ENCODE measurements around the gene SERPINB4. TPM values are rescaled to one million over a fixed set of nuclear protein-coding genes. Genes with fewer than 3 reads are reported as not detected.
"Not testable (repeated sequence)": the region's sequence is repeated elsewhere in the genome, so short reads cannot be mapped to it uniquely, and the experiment has no call there.

SERPINB4 gene
- total RNA-seq, 2 donors from 2014 or later, result not detected

DNA sequence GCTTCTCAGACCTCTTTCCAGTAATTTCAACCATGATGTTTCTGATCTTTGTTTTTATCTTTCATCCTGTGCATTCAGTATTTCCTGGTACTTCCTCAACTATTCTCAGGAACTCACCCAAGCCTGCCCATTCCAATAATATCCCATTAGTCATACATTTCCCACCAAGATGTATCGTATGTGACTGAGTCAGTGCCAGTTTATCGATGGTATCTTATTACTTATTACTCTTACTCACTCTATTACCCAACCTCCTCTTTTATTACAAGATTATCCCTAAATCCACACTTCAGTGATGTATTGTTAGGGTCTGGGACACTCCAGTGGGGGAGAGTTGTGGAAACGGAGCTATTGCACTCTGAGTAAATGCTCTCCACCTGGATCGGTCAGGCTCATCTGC, 14.9 kb upstream of the SERPINB4 start:
- H3K27me3 Mint-ChIP-seq (ENCODE audit: low read depth); H3K36me3 Mint-ChIP-seq (ENCODE audit: insufficient read depth in 2 of 2); DNase-seq; H3K4me1 Mint-ChIP-seq (ENCODE audit: low read depth); ATAC-seq (replicated peaks in 1 of 2); H3K9me3 Mint-ChIP-seq; H3K27ac Mint-ChIP-seq; H3K4me3 Mint-ChIP-seq: not testable (repeated sequence)

DNA sequence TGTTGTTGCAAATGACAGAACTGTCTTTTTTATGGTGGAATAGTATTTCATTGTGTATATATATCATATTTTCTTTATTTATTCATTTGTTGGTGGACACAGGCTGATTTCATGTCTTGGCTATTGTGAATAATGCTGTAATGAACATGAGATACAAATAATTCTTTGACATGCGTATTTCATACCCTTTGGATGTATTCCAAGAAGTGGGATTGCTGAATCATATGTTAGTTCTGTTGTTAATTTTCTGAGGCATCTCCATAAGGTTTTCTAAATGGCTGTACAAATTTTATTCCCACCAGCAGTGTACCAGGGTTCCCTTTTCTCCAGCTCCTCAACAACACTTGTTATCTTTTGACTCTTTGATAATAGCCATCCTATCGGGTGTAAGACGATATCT, 6.2 kb upstream of the SERPINB4 start:
- ATAC-seq (replicated peaks in 1 of 2); H3K9me3 Mint-ChIP-seq; DNase-seq; H3K36me3 Mint-ChIP-seq (ENCODE audit: insufficient read depth in 2 of 2); H3K4me1 Mint-ChIP-seq (ENCODE audit: low read depth); H3K27ac Mint-ChIP-seq; H3K27me3 Mint-ChIP-seq (ENCODE audit: low read depth); H3K4me3 Mint-ChIP-seq: not testable (repeated sequence)

GRCh38 chr18:63648241-63648640, 4.2 kb upstream of the SERPINB4 start:
- H3K27me3 Mint-ChIP-seq (ENCODE audit: low read depth), result no peaks in the 10 kb centered on the region
- ATAC-seq (replicated peaks in 1 of 2), result no peak
- H3K4me1 Mint-ChIP-seq (ENCODE audit: low read depth), result no peaks in the 10 kb centered on the region

DNA sequence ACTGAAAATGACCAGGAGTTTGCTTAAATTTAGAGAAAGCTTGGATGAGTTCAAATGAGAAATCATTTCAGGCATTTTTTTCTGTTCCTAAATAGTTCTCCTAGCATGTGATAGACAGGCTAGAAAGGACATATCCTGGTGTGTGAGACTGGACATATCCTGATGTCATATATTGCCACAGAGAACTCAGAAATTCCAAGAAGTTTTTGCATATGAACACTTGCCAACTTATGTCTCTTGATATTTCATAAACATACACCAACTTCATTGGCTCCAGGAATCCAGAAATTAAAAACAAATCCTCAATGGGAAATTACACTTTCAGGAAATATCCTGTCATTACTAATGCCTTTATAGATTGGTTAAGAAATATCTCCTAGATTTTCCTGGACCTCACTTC, 2.9 kb upstream of the SERPINB4 start:
- no peaks in the 10 kb centered on the region for H3K9me3 Mint-ChIP-seq
- ATAC-seq (replicated peaks in 1 of 2), result no peak
- H3K36me3 Mint-ChIP-seq (ENCODE audit: insufficient read depth in 2 of 2), result no peaks in the 10 kb centered on the region
- no peak overlapping the region for H3K4me3 Mint-ChIP-seq
- no peak overlapping the region for H3K27ac Mint-ChIP-seq
- no peaks in the 10 kb centered on the region for H3K4me1 Mint-ChIP-seq (ENCODE audit: low read depth)
- no peak for DNase-seq
- H3K27me3 Mint-ChIP-seq (ENCODE audit: low read depth), result no peaks in the 10 kb centered on the region

More at GRCh38 chr18:63648241-63648640, 4.2 kb upstream of the SERPINB4 start:
- H3K27ac Mint-ChIP-seq, result no peak overlapping the region
- no peaks in the 10 kb centered on the region for H3K36me3 Mint-ChIP-seq (ENCODE audit: insufficient read depth in 2 of 2)
- DNase-seq, result no peak
- H3K9me3 Mint-ChIP-seq, result no peaks in the 10 kb centered on the region
- no peak overlapping the region for H3K4me3 Mint-ChIP-seq

DNA sequence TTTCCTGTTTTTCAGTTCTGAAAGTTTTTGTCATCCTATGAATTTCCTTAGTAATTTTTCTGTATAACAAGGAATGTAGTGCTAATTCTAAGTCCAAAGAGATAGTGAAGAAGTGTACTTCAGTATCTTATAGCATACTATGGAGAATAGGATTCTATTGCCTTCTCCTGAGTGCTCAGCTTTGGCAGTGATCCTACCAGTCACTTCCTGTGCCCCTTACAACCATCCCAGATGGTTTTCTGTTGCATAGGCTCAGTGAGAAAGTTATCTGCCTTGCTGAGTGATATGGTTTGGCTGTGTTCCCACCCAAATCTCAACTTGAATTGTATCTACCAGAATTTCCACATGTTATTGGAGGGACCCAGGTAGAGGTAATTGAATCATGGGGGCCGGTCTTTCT, 638 bp upstream of the SERPINB4 start:
- ATAC-seq (replicated peaks in 1 of 2); H3K27me3 Mint-ChIP-seq (ENCODE audit: low read depth); H3K27ac Mint-ChIP-seq; DNase-seq; H3K4me3 Mint-ChIP-seq; H3K9me3 Mint-ChIP-seq; H3K4me1 Mint-ChIP-seq (ENCODE audit: low read depth); H3K36me3 Mint-ChIP-seq (ENCODE audit: insufficient read depth in 2 of 2): not testable (repeated sequence)

- not testable (repeated sequence) for H3K4me3 Mint-ChIP-seq; H3K27ac Mint-ChIP-seq; H3K27me3 Mint-ChIP-seq (ENCODE audit: low read depth); DNase-seq; H3K36me3 Mint-ChIP-seq (ENCODE audit: insufficient read depth in 2 of 2); ATAC-seq (replicated peaks in 1 of 2); H3K4me1 Mint-ChIP-seq (ENCODE audit: low read depth); H3K9me3 Mint-ChIP-seq
These were observed 1.2 kb downstream of the SERPINB4 start for GRCh38 chr18:63642668-63643356.

DNA sequence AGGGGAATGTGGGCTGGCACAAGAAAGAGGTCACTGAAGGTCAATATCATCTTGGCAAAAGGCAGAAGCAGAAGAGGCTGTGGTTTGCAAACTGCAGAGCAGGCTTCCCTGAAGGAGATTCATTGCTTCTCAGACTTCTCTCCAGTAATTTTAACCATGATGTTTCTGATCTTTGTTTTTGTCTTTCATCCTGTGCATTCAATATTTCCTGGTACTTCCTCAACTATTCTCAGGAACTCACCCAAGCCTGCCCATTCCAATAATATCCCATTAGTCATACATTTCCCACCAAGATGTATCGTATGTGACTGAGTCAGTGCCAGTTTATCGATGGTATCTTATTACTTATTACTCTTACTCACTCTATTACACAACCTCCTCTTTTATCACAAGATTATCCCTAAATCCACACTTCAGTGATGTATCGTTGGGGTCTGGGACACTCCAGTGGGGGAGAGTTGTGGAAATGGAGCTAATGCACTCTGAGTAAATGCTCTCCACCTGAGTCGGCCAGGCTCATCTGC, 2.8 kb downstream of the SERPINB4 start:
- H3K27me3 Mint-ChIP-seq (ENCODE audit: low read depth); ATAC-seq (replicated peaks in 1 of 2); H3K4me3 Mint-ChIP-seq; H3K27ac Mint-ChIP-seq; H3K36me3 Mint-ChIP-seq (ENCODE audit: insufficient read depth in 2 of 2); DNase-seq; H3K9me3 Mint-ChIP-seq; H3K4me1 Mint-ChIP-seq (ENCODE audit: low read depth): not testable (repeated sequence)

- ATAC-seq (replicated peaks in 1 of 2) (no peak), DNase-seq (no peak)
- no peaks in the 10 kb centered on the region for H3K36me3 Mint-ChIP-seq (ENCODE audit: insufficient read depth in 2 of 2)
- H3K27me3 Mint-ChIP-seq (ENCODE audit: low read depth), result no peaks in the 10 kb centered on the region
- no peaks in the 10 kb centered on the region for H3K9me3 Mint-ChIP-seq
- H3K4me3 Mint-ChIP-seq, result no peak overlapping the region
- H3K4me1 Mint-ChIP-seq (ENCODE audit: low read depth), result no peaks in the 10 kb centered on the region
- no peak overlapping the region for H3K27ac Mint-ChIP-seq
These were observed 6.4 kb downstream of the SERPINB4 start for GRCh38 chr18:63637703-63638102.

DNA sequence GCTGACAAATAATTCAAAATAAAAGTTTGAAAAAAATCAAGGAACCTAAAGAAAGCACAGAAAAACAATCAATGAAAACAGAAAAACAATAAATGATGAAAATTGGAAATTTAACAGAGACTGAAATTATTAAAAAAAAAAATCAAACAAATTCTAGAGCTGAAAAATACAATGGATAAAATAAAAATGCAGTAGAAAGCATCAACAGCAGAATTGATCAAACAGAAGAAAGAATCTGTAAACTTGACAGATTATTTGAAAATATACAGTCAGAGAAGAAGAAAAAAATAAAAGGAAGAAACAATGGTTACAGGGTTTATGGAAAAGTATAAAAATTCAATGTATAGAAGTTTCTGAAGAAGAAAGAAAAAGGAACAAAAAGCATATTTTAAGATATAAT, 16.2 kb downstream of the SERPINB4 start:
- ATAC-seq (replicated peaks in 1 of 2), result no peak
- Mint-ChIP-seq H3K27me3 (ENCODE audit: low read depth) (no peaks in the 10 kb centered on the region), H3K9me3 (peaks cover 17 to 24% of the 10 kb centered on the region in 2 donors), H3K27ac (no peak overlapping the region), H3K36me3 (ENCODE audit: insufficient read depth in 2 of 2) (peaks cover 5 to 6% of the 10 kb centered on the region in 2 donors), H3K4me1 (ENCODE audit: low read depth) (no peaks in the 10 kb centered on the region), H3K4me3 (no peak overlapping the region)
- no peak for DNase-seq

- H3K27me3 Mint-ChIP-seq (ENCODE audit: low read depth), result no peaks in the 10 kb centered on the region
- H3K4me1 Mint-ChIP-seq (ENCODE audit: low read depth), result no peaks in the 10 kb centered on the region
- no peak for DNase-seq
- H3K9me3 Mint-ChIP-seq, result peaks cover 17 to 22% of the 10 kb centered on the region in 2 donors
- H3K4me3 Mint-ChIP-seq, result no peak overlapping the region
- no peak overlapping the region for H3K27ac Mint-ChIP-seq
- no peak for ATAC-seq (replicated peaks in 1 of 2)
- H3K36me3 Mint-ChIP-seq (ENCODE audit: insufficient read depth in 2 of 2), result peaks cover 5 to 6% of the 10 kb centered on the region in 2 donors
These were observed 17.6 kb downstream of the SERPINB4 start for GRCh38 chr18:63626431-63626830.

DNA sequence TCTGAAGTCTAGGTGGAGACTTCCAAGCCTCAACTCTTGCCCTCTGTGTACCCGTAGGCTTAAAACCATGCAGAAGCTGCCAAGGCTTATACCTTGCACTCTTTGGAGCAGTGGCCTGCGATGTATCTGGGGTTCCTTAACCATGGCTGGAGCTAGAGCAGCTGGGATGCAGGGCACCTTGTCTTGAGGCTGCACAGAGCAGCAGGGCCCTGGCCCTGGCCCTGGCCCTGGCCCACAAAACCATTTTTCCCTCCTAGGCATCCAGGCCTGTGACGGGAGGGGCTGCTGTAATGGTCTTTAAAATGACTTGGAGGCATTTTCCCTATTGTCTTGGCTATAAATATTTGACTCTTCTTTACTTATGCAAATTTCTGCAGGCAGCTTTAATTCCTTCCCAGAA, 19.2 kb downstream of the SERPINB4 start:
- Mint-ChIP-seq H3K9me3 (peaks cover 19% of the 10 kb centered on the region in 2 donors), H3K4me1 (ENCODE audit: low read depth) (no peaks in the 10 kb centered on the region), H3K27me3 (ENCODE audit: low read depth) (no peaks in the 10 kb centered on the region), H3K36me3 (ENCODE audit: insufficient read depth in 2 of 2) (peaks cover 5 to 6% of the 10 kb centered on the region in 2 donors), H3K4me3 (no peak overlapping the region), H3K27ac (no peak overlapping the region)
- no peak for DNase-seq
- no peak for ATAC-seq (replicated peaks in 1 of 2)

GRCh38 chr18:63619661-63620060, 24.4 kb downstream of the SERPINB4 start:
- no peak for ATAC-seq (replicated peaks in 1 of 2)
- Mint-ChIP-seq H3K9me3 (peaks cover 6 to 7% of the 10 kb centered on the region in 2 donors), H3K36me3 (ENCODE audit: insufficient read depth in 2 of 2) (no peaks in the 10 kb centered on the region), H3K27me3 (ENCODE audit: low read depth) (no peaks in the 10 kb centered on the region), H3K27ac (no peak overlapping the region), H3K4me1 (ENCODE audit: low read depth) (no peaks in the 10 kb centered on the region), H3K4me3 (no peak overlapping the region)
- no peak for DNase-seq

- no peaks in the 10 kb centered on the region for H3K27me3 Mint-ChIP-seq (ENCODE audit: low read depth)
- no peak overlapping the region for H3K27ac Mint-ChIP-seq
- H3K4me1 Mint-ChIP-seq (ENCODE audit: low read depth), result no peaks in the 10 kb centered on the region
- ATAC-seq (replicated peaks in 1 of 2) (no peak), DNase-seq (no peak)
- no peak overlapping the region for H3K4me3 Mint-ChIP-seq
- no peaks in the 10 kb centered on the region for H3K36me3 Mint-ChIP-seq (ENCODE audit: insufficient read depth in 2 of 2)
- peaks cover 2% of the 10 kb centered on the region in 2 donors for H3K9me3 Mint-ChIP-seq
These were observed 26.2 kb downstream of the SERPINB4 start for GRCh38 chr18:63617915-63618234.
